ENCODE data around the gene ZCCHC24.

DNA sequence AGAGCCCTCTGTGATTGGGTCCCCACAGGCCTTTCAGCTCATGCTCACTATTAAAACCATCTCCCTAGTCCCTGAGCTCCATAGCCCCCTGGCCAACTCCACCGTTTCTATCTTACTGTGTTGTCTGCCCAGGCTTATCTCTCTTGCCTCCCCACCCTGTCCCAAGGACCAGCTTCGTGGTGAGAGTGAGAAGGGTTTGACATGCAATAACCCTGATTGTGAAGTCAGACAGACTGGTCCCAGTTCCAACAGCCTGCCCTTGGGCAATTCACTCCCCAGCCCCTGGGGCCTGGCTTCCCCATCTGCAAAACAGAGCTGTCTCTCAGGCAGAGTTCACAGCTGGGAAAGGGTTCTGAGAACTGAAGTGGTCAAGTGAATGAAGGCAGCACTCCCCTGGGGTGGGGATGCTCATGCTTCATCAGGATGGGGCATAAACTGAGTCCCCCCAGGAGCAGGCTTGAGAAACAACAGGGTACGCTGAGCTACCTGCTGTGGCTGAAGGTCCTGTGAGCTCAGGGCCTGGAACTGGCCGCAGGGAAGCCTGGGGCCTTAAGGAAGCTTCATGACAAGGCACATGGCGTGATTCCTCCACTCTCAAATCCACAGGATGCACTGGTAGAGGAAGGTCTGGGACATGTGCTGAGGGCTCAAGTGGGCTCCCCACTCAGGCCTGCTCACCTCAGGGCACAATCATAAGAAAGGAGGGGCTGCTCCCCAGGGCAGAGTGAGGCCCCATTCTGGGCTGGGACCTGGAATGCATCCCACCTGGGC is 100.0 kb downstream of the ZCCHC24 start:
- TF ChIP-seq, protein P1, sequence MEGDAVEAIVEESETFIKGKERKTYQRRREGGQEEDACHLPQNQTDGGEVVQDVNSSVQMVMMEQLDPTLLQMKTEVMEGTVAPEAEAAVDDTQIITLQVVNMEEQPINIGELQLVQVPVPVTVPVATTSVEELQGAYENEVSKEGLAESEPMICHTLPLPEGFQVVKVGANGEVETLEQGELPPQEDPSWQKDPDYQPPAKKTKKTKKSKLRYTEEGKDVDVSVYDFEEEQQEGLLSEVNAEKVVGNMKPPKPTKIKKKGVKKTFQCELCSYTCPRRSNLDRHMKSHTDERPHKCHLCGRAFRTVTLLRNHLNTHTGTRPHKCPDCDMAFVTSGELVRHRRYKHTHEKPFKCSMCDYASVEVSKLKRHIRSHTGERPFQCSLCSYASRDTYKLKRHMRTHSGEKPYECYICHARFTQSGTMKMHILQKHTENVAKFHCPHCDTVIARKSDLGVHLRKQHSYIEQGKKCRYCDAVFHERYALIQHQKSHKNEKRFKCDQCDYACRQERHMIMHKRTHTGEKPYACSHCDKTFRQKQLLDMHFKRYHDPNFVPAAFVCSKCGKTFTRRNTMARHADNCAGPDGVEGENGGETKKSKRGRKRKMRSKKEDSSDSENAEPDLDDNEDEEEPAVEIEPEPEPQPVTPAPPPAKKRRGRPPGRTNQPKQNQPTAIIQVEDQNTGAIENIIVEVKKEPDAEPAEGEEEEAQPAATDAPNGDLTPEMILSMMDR (IDR thresholded peaks at IDR 0.05): no peak
- TF ChIP-seq POLR2A (IDR thresholded peaks at IDR 0.05): no peak

All from breast epithelium (tissue), 3 donors.